Prostate gland (tissue), 1 donor: ENCODE results near the gene DOCK2.

ENCODE experiments used
- POLR2A ChIP-seq: fragments of 450-650 bp; IDR thresholded peaks from one replicate; pipeline ENCODE4 v1.6.1; 2016; ENCODE audit warnings: antibody characterized with exemption, mild to moderate bottlenecking
- POLR2AphosphoS5 ChIP-seq: sonication (generic); formaldehyde crosslinking; IDR thresholded peaks from one replicate; pipeline ENCODE4 v1.6.1; 2017; ENCODE audit warnings: antibody characterized with exemption

DNA sequence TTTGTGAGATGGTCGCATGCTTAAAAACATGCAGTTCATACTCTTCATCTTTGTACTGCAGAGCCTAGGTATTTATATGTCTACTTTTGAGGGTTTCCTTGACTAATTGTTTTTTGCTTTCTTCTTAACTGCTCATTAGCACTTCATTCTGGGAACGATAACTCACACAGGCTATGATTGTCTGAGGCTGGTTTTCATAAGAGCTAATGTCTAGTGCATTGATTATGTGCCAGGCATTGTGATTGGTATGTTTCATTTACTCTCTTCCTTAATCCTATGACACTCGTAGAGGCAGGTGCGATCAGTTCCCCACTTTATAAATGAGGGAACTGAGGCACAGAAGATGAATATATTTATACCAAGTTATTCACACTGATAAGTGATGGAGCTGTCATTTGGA is 249.6 kb downstream of the DOCK2 start:
- TF ChIP-seq POLR2AphosphoS5: no peak
- TF ChIP-seq POLR2A: no peak
